GM06990 (cell line): ENCODE results near the gene PPP1R27.

Experiments used
- DNase-seq: peaks from one replicate; pipeline ENCODE4 v3.0.0-alpha.2; 2011; ENCODE audit not compliant: insufficient read length; ENCODE audit errors: extremely low read depth
- H3K27me3 ChIP-seq: replicated peaks from 2 replicates; pipeline ENCODE4 v1.6.0; 2011; ENCODE audit warnings: low read length; ENCODE audit not compliant: control insufficient read depth, insufficient read depth
- H3K36me3 ChIP-seq: 2 replicates; pipeline ENCODE4 v1.5.1; 2011; ENCODE audit warnings: low read length; ENCODE audit not compliant: control insufficient read depth, insufficient read depth
- H3K4me3 ChIP-seq: replicated peaks from 2 replicates; pipeline ENCODE4 v1.5.1; 2011; ENCODE audit warnings: low read depth, mild to moderate bottlenecking, control low read depth, low read length
- CTCF ChIP-seq: IDR thresholded peaks from 2 replicates; pipeline ENCODE4 v1.5.1; 2011; ENCODE audit warnings: low read length, control low read depth, mild to moderate bottlenecking, inconsistent platforms; ENCODE audit not compliant: insufficient read depth, poor library complexity, severe bottlenecking

The PPP1R27 gene

GRCh38 chr17:81871387-81872230 is 36.8 kb upstream of the PPP1R27 start:
- DNase-seq = peak; percentile 95
- peak overlapping the region; percentile 90 for H3K4me3 ChIP-seq
- peak; percentile 12 for TF ChIP-seq CTCF
- no peaks in the 10 kb centered on the region for H3K27me3 ChIP-seq
- peaks cover 19% of the 10 kb centered on the region for H3K36me3 ChIP-seq

GRCh38 chr17:81870981-81871386 is 36.1 kb upstream of the PPP1R27 start, which contains the start of gene ARHGDIA:
TSS of gene ARHGDIA (minus strand) at chr17:81871337. CDS start at chr17:81869930, 1,407 bp downstream.
- DNase-seq = no peak
- H3K4me3 ChIP-seq = peak within 1 kb of the TSS; percentile 90
- TF ChIP-seq CTCF = no peak
- H3K36me3 ChIP-seq = peaks cover 22% of the 10 kb centered on the region
- no peaks in the 10 kb centered on the region for H3K27me3 ChIP-seq

- no peaks in the 10 kb centered on the region for H3K27me3 ChIP-seq
- TF ChIP-seq CTCF = no peak
- peak; percentile 63 for DNase-seq
- peaks cover 28% of the 10 kb centered on the region for H3K36me3 ChIP-seq
- H3K4me3 ChIP-seq = peak overlapping the region; percentile 90
Observed at GRCh38 chr17:81870131-81870980, 35.5 kb upstream of the PPP1R27 start.

- H3K36me3 ChIP-seq = peaks cover 30% of the 10 kb centered on the region
- peak overlapping the region; percentile 90 for H3K4me3 ChIP-seq
- TF ChIP-seq CTCF = peak; percentile 92
- no peaks in the 10 kb centered on the region for H3K27me3 ChIP-seq
- peak; percentile 70 for DNase-seq
Observed at GRCh38 chr17:81869221-81870130, 34.6 kb upstream of the PPP1R27 start.

- H3K27me3 ChIP-seq = no peaks in the 10 kb centered on the region
- H3K36me3 ChIP-seq = peaks cover 37% of the 10 kb centered on the region
- DNase-seq = no peak
- peak overlapping the region; percentile 90 for H3K4me3 ChIP-seq
- TF ChIP-seq CTCF = no peak
Observed at GRCh38 chr17:81868674-81869220, 33.9 kb upstream of the PPP1R27 start.
